ENCODE measurements around the gene CSNK1D. TPM values are rescaled to one million over a fixed set of nuclear protein-coding genes. Genes with fewer than 3 reads are reported as not detected.
A peak's percentile ranks its signal among the peaks of the same experiment; 100 is the strongest.
"Not testable (repeated sequence)": the region's sequence is repeated elsewhere in the genome, so short reads cannot be mapped to it uniquely, and the experiment has no call there.

CSNK1D gene
- total and polyA plus RNA-seq, 8 donors, result 47.1 to 107 (median 66.0) TPM

DNA sequence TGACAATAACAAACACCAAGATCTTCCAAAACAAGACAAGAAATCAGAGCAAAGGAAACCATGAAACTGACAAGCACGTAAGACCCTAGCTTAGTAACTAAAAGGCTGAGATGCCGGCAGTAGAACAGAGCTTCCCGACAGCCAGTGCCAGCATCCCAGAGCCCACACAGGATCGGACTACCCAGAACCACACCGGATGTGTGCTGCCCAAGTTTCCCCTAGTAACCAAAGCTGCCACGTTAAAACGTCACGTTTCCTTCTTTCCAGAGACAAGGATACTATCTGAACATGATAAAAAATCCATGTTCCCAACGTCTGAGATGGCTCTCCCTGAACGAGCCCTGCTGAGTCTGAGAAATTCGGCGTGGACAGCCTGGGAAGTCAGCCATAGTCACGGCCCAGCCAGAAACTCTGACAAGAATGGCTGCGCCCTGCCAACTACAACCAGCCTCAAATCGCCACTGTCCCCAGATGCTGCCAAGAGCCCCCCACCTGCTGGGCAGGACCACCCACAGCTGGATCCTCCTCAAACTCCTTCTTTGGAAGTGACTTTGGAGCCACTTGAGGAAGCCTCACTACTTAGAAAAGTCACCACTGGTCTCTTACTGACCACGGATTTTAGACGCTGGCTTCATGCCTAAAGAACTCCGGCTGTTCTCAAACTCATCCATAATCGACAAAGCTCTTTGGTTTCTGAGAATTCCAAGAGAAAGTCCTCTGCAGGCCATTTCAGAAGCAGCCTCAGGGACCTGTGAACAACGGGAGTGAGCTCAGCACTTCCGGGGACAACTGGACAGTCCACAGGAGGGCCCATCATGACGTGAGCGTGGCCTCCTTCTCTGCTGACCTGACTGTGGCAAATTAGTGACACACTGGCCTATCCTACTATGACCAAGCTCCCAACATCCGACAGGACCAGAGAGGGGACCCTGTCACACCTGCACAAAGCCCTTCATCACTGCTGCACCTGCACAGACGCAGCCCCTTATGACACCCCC is 77.5 kb downstream of the CSNK1D start:
- DNase-seq (no peak), ATAC-seq (no peak), FAIRE-seq (no peak)
- no peaks in the 10 kb centered on the region for H3K27me3 ChIP-seq
- no peak overlapping the region for H3K27ac ChIP-seq
- no peaks in the 10 kb centered on the region for H3K9me3 ChIP-seq
- H3K4me1 ChIP-seq, result no peaks in the 10 kb centered on the region
- peaks cover 0 to 44% (median 5%) of the 10 kb centered on the region in 3 donors for H3K36me3 ChIP-seq
- no peak overlapping the region for H3K4me3 ChIP-seq
- intact Hi-C loops (cut with DNase I), result no loop called here
- TF ChIP-seq, protein P1, sequence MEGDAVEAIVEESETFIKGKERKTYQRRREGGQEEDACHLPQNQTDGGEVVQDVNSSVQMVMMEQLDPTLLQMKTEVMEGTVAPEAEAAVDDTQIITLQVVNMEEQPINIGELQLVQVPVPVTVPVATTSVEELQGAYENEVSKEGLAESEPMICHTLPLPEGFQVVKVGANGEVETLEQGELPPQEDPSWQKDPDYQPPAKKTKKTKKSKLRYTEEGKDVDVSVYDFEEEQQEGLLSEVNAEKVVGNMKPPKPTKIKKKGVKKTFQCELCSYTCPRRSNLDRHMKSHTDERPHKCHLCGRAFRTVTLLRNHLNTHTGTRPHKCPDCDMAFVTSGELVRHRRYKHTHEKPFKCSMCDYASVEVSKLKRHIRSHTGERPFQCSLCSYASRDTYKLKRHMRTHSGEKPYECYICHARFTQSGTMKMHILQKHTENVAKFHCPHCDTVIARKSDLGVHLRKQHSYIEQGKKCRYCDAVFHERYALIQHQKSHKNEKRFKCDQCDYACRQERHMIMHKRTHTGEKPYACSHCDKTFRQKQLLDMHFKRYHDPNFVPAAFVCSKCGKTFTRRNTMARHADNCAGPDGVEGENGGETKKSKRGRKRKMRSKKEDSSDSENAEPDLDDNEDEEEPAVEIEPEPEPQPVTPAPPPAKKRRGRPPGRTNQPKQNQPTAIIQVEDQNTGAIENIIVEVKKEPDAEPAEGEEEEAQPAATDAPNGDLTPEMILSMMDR (IDR thresholded peaks at IDR 0.05), result no peak
- WGBS, 2 donors, result 81 to 84% methylated on average over 25 of the region's 25 CpGs

DNA sequence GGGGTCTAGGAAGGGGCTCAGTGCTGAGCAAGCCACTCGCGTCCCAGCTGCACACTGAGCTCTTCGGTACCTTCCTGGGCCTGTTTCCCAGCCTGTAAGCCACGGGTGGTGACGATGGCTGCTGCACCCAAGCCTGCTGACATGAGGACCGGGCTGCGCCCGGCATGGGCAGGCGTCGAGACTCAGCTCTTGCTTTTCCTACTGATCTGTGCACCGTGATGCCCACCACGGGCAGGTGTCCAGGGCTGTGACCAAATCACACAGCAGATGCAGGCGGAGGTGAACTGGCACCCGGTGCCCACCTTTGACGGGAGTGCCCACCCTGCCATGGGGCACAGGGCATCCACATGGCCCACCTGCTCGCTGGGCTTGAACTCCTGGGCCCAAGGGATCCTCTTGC is 78.7 kb downstream of the CSNK1D start:
- intact Hi-C loops (cut with DNase I), result no loop called here
- Histone ChIP-seq H3K27ac (no peak overlapping the region), H3K36me3 (peaks cover 0 to 37% (median 5%) of the 10 kb centered on the region in 3 donors), H3K9me3 (no peaks in the 10 kb centered on the region), H3K27me3 (no peaks in the 10 kb centered on the region), H3K4me1 (no peaks in the 10 kb centered on the region), H3K4me3 (no peak overlapping the region)
- DNase-seq (no peak), ATAC-seq (no peak), FAIRE-seq (no peak)
- WGBS, 2 donors, result 93 to 94% methylated on average over 15 to 16 of the region's 16 CpGs
- TF ChIP-seq, protein P1 (IDR thresholded peaks at IDR 0.05), result no peak

DNA sequence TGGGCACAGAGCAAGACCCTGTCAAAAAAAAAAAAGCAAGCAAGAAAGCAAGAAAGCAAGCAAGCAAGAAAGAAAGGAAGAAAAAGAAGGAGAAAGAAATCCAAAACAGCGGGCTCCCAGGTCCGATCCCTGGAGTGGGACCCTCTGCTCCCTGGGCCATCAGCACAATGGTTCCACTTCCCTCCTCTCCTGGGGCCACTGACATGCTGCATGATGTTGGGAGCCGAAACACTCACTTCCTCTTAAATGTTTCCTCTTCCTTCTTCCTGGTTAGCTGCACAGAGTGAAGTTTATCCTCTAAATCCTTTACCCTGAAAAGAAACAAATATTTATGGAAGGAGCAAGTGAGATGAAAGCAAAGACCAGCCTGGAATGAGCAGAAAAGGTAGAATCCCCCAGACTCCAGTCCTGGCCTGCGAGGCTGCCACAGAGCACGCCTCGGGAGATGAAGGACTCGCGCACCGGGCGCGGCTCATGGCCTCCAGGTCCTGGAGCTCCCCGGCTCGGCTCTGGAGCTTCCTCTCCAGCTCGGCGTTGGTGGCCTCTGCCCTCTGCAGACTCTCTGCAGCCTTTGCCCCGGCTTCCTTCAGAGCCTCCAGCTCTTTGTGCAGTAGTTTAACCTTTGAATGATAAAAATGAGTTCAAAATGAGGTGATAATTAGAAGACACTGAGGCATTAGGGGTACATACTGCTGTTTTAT is 79.8 kb downstream of the CSNK1D start:
- Histone ChIP-seq H3K4me1 (no peaks in the 10 kb centered on the region), H3K27me3 (no peaks in the 10 kb centered on the region), H3K9me3 (no peaks in the 10 kb centered on the region), H3K36me3 (peaks cover 0 to 32% (median 5%) of the 10 kb centered on the region in 3 donors), H3K27ac (peak overlapping the region in 1 of 4 donors; percentile 15), H3K4me3 (no peak overlapping the region)
- intact Hi-C loops (cut with DNase I), result no loop called here
- 87 to 96% methylated on average over 16 of the region's 16 CpGs for WGBS, 2 donors
- FAIRE-seq, result no peak
- no peak for DNase-seq
- TF ChIP-seq, protein P1 (IDR thresholded peaks at IDR 0.05), result no peak
- ATAC-seq, result peak in 2 of 4 donors; percentile 63 to 72

DNA sequence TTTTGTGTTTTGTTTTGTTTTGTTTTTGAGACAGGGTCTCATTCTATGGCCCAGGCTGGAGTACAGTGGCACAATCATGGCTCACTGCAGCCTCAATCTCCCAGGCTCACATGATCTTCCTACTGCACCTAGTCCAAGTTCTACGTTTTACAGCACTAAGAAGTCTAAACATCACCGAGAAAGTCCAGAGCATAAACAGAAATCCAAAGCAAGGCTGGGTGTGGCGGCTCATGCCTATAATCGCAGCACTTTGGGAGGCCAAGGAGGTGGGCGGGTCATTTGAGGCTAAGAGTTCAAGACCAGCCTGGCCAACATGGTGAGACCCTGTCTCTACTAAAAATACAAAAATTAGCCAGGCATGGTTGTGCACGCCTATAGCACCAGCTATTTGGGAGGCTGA is 80.5 kb downstream of the CSNK1D start:
- ATAC-seq; H3K27ac ChIP-seq; H3K27me3 ChIP-seq; intact Hi-C loops (cut with DNase I); H3K4me3 ChIP-seq; H3K9me3 ChIP-seq; DNase-seq; H3K4me1 ChIP-seq; FAIRE-seq: not testable (repeated sequence)
- 86 to 89% methylated on average over 6 of the region's 6 CpGs for WGBS, 2 donors
- H3K36me3 ChIP-seq, result peaks cover 0 to 32% (median 5%) of the 10 kb centered on the region in 3 donors

Small RNA genes lying within 50 kb of the gene (microRNA-seq; reads per million reads assigned to microRNA genes)
- 0 reads per million in 2 donors for gene MIR6787

Other genes with a start within 250 kb of the CSNK1D start
- gene RAC3, start 242.0 kb downstream of the CSNK1D start, total RNA-seq, result 1 to 10 TPM in 5 of 6 donors, under 1 TPM in 1; 0.97 to 3.3 (median 1.9) TPM
- gene RAC3, start 242.0 kb downstream of the CSNK1D start, polyA plus RNA-seq, result 10 to 100 TPM in 1 of 2 donors, 1 to 10 TPM in 1; 6.0 to 12.6 TPM
- 10 to 100 TPM; 34.8 to 87.4 (median 51.1) TPM for gene DCXR, start 236.0 kb downstream of the CSNK1D start, total RNA-seq
- 100 to 1,000 TPM in 1 of 2 donors, 10 to 100 TPM in 1; 86.7 to 108 TPM for gene DCXR, start 236.0 kb downstream of the CSNK1D start, polyA plus RNA-seq
- 10 to 100 TPM; 18.2 to 30.8 (median 28.4) TPM for gene RFNG, start 221.9 kb downstream of the CSNK1D start, total RNA-seq
- 10 to 100 TPM; 57.9 to 59.1 TPM for gene RFNG, start 221.9 kb downstream of the CSNK1D start, polyA plus RNA-seq
- 10 to 100 TPM; 43.0 to 61.9 (median 49.1) TPM for gene GPS1, start 221.8 kb downstream of the CSNK1D start, total RNA-seq
- gene GPS1, start 221.8 kb downstream of the CSNK1D start, polyA plus RNA-seq, result 100 to 1,000 TPM; 142 to 149 TPM
- gene DUS1L, start 207.9 kb downstream of the CSNK1D start, total RNA-seq, result 10 to 100 TPM; 56.0 to 89.2 (median 63.7) TPM
- 100 to 1,000 TPM; 138 to 186 TPM for gene DUS1L, start 207.9 kb downstream of the CSNK1D start, polyA plus RNA-seq
- 10 to 100 TPM; 12.4 to 69.4 (median 31.5) TPM for gene FASN, start 175.5 kb downstream of the CSNK1D start, total RNA-seq
- 10 to 100 TPM; 31.8 to 50.2 TPM for gene FASN, start 175.5 kb downstream of the CSNK1D start, polyA plus RNA-seq
- gene CCDC57, start 60.9 kb downstream of the CSNK1D start, total RNA-seq, result 10 to 100 TPM; 19.6 to 31.8 (median 22.9) TPM
- 100 to 1,000 TPM; 135 to 176 TPM for gene CCDC57, start 60.9 kb downstream of the CSNK1D start, polyA plus RNA-seq
- gene SLC16A3, start 44.7 kb downstream of the CSNK1D start, total RNA-seq, result 10 to 100 TPM in 2 of 6 donors, 1 to 10 TPM in 4; 1.2 to 22.8 (median 4.2) TPM
- 1 to 10 TPM; 3.5 TPM for gene SLC16A3, start 44.7 kb downstream of the CSNK1D start, polyA plus RNA-seq
- 1 to 10 TPM in 2 of 6 donors, under 1 TPM in 4; 0.28 to 1.3 (median 0.98) TPM for gene CD7, start 43.9 kb upstream of the CSNK1D start, total RNA-seq
- gene CD7, start 43.9 kb upstream of the CSNK1D start, polyA plus RNA-seq, result 1 to 10 TPM in 1 of 2 donors, under 1 TPM in 1; 0.70 to 1.0 TPM
- 1 to 10 TPM in 5 of 6 donors, under 1 TPM in 1; 0.74 to 7.4 (median 1.4) TPM for gene SECTM1, start 60.1 kb upstream of the CSNK1D start, total RNA-seq
- 1 to 10 TPM; 1.5 to 3.3 TPM for gene SECTM1, start 60.1 kb upstream of the CSNK1D start, polyA plus RNA-seq
- not detected for gene TEX19, start 85.5 kb upstream of the CSNK1D start, total RNA-seq
- gene TEX19, start 85.5 kb upstream of the CSNK1D start, polyA plus RNA-seq, result not detected
- under 1 TPM in 3 of 6 donors, not detected in 3; 0.37 to 0.87 (median 0.74) TPM for gene UTS2R, start 98.1 kb upstream of the CSNK1D start, total RNA-seq
- not detected for gene UTS2R, start 98.1 kb upstream of the CSNK1D start, polyA plus RNA-seq
- gene HEXD, start 144.6 kb upstream of the CSNK1D start, total RNA-seq, result 10 to 100 TPM; 25.9 to 57.3 (median 38.1) TPM
- 100 to 1,000 TPM; 175 to 275 TPM for gene HEXD, start 144.6 kb upstream of the CSNK1D start, polyA plus RNA-seq
- gene OGFOD3, start 144.9 kb upstream of the CSNK1D start, total RNA-seq, result 10 to 100 TPM; 17.8 to 24.4 (median 19.9) TPM
- 10 to 100 TPM; 18.2 to 28.0 TPM for gene OGFOD3, start 144.9 kb upstream of the CSNK1D start, polyA plus RNA-seq
- 10 to 100 TPM; 29.3 to 66.9 (median 38.6) TPM for gene CYBC1, start 177.1 kb upstream of the CSNK1D start, total RNA-seq
- gene CYBC1, start 177.1 kb upstream of the CSNK1D start, polyA plus RNA-seq, result 10 to 100 TPM; 46.4 to 54.9 TPM
- gene NARF, start 185.0 kb upstream of the CSNK1D start, total RNA-seq, result 10 to 100 TPM; 21.3 to 42.8 (median 30.2) TPM
- gene NARF, start 185.0 kb upstream of the CSNK1D start, polyA plus RNA-seq, result 10 to 100 TPM; 57.8 to 96.9 TPM
- gene FOXK2, start 246.0 kb upstream of the CSNK1D start, total RNA-seq, result 10 to 100 TPM; 18.6 to 27.9 (median 19.9) TPM
- 10 to 100 TPM; 17.7 to 19.5 TPM for gene FOXK2, start 246.0 kb upstream of the CSNK1D start, polyA plus RNA-seq

All from pancreas (tissue), 10 donors.